Neutrophil (primary cell): ENCODE results near the gene TMEM42.

Experiments used
- H3K27ac ChIP-seq: fragments of 200-600 bp; sonication (generic); 2 replicates; pipeline ENCODE4 v1.5.1; 2016; ENCODE audit warnings: mild to moderate bottlenecking, moderate library complexity
- H3K27me3 ChIP-seq: fragments of 200-600 bp; sonication (generic); 2 replicates; pipeline ENCODE4 v1.6.0; 2016; ENCODE audit warnings: mild to moderate bottlenecking
- H3K36me3 ChIP-seq: fragments of 200-600 bp; sonication (generic); 2 replicates; pipeline ENCODE4 v1.5.1; 2017
- H3K4me1 ChIP-seq, 2 experiments: fragments of 200-600 bp in 1 of 2; sonication (generic) in 1 of 2; 1 replicate in 1 of 2; 2 replicates in 1 of 2; pipeline versions ENCODE4 v1.5.1 to v1.6.1; 2013 to 2016; ENCODE audit warnings: low read depth in 1 of 2, low read length in 1 of 2, mild to moderate bottlenecking in 1 of 2, moderate library complexity in 1 of 2; ENCODE audit not compliant: control insufficient read depth in 1 of 2, insufficient read depth in 1 of 2
- H3K4me3 ChIP-seq, 2 experiments: fragments of 200-600 bp in 1 of 2; sonication (generic) in 1 of 2; 1 replicate in 1 of 2; 2 replicates in 1 of 2; pipeline ENCODE4 v1.5.1; 2013 to 2016; ENCODE audit warnings: low read depth in 1 of 2, low read length in 1 of 2, mild to moderate bottlenecking in 1 of 2, moderate library complexity in 1 of 2
- H3K9me3 ChIP-seq: fragments of 200-600 bp; sonication (generic); 2 replicates; pipeline ENCODE4 v1.5.1; 2016
- TF ChIP-seq, protein P1 (sequence below): fragments of 200-600 bp; sonication (generic); IDR thresholded peaks from 2 replicates; pipeline ENCODE4 v1.5.1; 2016; ENCODE audit warnings: antibody characterized with exemption

TMEM42 gene

DNA sequence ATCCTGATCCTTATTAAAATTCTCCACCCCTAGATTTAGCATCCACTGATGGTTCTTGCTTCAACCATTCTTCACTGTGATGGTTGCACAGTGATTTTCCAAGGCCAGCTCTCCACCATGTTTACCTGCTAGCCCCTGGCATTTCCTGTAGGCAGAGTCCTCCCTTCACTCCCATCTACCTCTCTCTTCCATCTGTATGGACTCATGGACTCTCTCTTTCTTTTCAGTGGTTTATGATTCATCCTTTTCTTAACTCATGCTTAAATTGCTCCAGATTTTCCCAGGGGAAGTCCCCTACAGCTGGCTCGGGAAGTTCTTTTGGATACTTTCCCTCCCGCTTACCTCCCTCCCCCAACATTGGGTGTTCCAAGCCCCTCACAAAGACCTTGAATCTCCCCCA, 31.4 kb downstream of the TMEM42 start:
- H3K9me3 ChIP-seq, result no peaks in the 10 kb centered on the region
- H3K27ac ChIP-seq, result no peak overlapping the region
- no peaks in the 10 kb centered on the region for H3K27me3 ChIP-seq
- H3K4me1 ChIP-seq, result no peaks in the 10 kb centered on the region
- H3K4me3 ChIP-seq, result no peak overlapping the region
- H3K36me3 ChIP-seq, result no peaks in the 10 kb centered on the region
- TF ChIP-seq, protein P1, sequence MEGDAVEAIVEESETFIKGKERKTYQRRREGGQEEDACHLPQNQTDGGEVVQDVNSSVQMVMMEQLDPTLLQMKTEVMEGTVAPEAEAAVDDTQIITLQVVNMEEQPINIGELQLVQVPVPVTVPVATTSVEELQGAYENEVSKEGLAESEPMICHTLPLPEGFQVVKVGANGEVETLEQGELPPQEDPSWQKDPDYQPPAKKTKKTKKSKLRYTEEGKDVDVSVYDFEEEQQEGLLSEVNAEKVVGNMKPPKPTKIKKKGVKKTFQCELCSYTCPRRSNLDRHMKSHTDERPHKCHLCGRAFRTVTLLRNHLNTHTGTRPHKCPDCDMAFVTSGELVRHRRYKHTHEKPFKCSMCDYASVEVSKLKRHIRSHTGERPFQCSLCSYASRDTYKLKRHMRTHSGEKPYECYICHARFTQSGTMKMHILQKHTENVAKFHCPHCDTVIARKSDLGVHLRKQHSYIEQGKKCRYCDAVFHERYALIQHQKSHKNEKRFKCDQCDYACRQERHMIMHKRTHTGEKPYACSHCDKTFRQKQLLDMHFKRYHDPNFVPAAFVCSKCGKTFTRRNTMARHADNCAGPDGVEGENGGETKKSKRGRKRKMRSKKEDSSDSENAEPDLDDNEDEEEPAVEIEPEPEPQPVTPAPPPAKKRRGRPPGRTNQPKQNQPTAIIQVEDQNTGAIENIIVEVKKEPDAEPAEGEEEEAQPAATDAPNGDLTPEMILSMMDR, result no peak

DNA sequence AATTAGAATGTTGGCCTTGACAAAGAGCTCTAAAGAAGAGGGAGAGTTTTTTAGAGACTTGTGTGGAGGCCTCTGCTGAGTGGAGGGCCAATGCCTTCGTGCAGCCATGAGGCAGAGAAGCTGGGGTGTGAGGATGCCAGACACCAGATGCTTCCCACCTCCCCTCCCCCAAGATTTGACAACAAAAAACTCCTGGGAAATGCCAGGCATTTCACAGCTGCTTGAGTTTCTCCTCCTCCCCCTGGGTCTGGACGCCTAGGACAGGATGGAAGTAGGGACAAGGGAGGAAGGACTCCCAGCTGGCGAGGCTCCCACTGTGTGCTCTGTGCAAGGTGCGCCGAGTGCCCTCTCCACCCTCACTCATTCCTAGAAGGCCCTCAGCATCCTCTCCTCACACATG, 32.8 kb downstream of the TMEM42 start:
- H3K36me3 ChIP-seq, result no peaks in the 10 kb centered on the region
- H3K27ac ChIP-seq, result no peak overlapping the region
- no peaks in the 10 kb centered on the region for H3K9me3 ChIP-seq
- H3K27me3 ChIP-seq, result no peaks in the 10 kb centered on the region
- H3K4me1 ChIP-seq, result no peaks in the 10 kb centered on the region
- TF ChIP-seq, protein P1, result no peak
- no peak overlapping the region for H3K4me3 ChIP-seq

DNA sequence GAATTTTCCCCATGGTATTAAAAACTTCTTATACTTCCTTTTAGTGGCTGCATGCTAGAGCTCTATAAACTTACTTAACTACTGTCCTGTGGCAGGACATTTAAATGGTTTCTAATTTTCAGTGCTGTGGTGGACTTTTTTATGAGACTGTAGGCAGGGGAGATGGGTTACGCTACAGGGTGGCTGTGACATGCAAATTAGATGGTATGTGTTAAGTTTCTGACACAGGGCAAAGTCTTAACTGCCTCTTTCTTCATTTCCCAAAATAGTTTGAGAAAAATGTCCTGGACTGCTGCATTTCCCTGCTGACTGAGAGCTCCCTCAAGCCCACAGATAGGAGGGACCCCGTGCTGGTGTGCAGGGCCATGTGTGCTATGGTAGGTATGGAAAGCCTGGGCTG, 34.7 kb downstream of the TMEM42 start:
- Histone ChIP-seq H3K9me3 (no peaks in the 10 kb centered on the region), H3K27ac (no peak overlapping the region), H3K4me3 (no peak overlapping the region), H3K36me3 (no peaks in the 10 kb centered on the region), H3K27me3 (no peaks in the 10 kb centered on the region), H3K4me1 (no peaks in the 10 kb centered on the region)
- TF ChIP-seq, protein P1, result no peak

DNA sequence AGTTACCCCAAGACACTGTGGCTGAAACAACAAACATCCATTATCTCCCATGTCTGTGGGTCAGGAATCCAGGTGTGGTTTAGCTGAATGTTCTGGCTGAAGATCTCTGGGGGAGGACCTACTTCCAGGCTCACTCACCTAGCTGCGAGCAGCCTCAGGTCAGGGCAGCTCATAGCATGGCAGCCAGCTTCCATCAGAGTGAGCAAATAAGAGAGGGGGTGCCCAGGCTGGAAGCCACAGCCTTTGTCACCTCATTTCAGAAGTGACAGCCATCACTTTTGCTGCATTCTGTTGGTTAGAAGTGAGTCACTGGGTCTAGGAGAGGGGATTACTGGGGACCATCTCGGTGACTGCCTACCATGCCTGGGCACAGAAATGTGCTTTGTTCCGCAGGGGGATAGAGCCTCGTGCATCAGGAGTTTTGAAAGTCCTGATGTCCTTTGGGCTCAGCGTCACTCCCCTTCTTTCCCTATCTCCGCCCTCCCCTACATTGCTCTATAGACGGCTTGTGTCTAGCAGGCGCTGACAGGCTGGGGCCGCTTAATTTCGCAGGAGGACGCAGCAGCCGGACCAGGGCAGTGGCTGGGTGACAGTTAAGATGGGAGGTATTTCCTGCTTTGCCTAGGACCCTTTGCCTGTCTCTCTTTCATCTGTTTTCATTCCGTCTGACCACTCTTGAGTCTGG, 38.1 kb downstream of the TMEM42 start:
- TF ChIP-seq, protein P1, result no peak
- Histone ChIP-seq H3K27me3 (peaks cover 9% of the 10 kb centered on the region), H3K9me3 (no peaks in the 10 kb centered on the region), H3K4me3 (no peak overlapping the region), H3K36me3 (no peaks in the 10 kb centered on the region), H3K4me1 (no peaks in the 10 kb centered on the region), H3K27ac (no peak overlapping the region)

DNA sequence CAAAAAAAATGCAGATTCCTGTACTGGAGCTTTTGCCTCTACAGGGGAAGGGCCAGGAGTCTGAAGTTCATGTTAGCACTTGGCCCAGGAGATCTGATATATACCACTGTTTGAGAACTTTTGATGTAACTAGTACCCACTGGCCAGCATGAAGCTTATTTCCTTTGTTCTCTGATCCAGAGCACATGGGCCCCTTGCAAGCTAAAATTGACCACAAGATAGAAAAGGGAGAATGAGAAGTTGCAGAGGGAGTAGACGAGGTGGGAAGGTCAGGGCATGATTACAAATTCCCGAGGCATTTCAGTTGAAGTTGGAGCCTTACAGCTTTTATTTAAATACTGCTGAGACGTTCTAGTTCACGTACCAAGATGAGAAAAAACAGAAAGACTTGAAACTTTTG, 40.9 kb downstream of the TMEM42 start:
- H3K9me3 ChIP-seq, result no peaks in the 10 kb centered on the region
- H3K36me3 ChIP-seq, result no peaks in the 10 kb centered on the region
- no peak overlapping the region for H3K27ac ChIP-seq
- no peak overlapping the region for H3K4me3 ChIP-seq
- H3K4me1 ChIP-seq, result no peaks in the 10 kb centered on the region
- TF ChIP-seq, protein P1, result no peak
- peaks cover 9% of the 10 kb centered on the region for H3K27me3 ChIP-seq
